Hematopoietic multipotent progenitor cell treated with erythropoietin and hydrocortisone succinate and interleukin-3 and kit ligand, for 8 days (in vitro differentiated cells): ENCODE measurements around the gene CARTPT.
A peak's percentile ranks its signal among the peaks of the same experiment; 100 is the strongest.

Experiments
- DNase-seq: peaks from one replicate; pipeline ENCODE4 v3.0.0-alpha.2; 2015

CARTPT gene

GRCh38 chr5:71738662-71739361, 19.7 kb downstream of the CARTPT start:
- DNase-seq = no peak

GRCh38 chr5:71740015-71740753, 21.1 kb downstream of the CARTPT start:
- no peak for DNase-seq

DNA sequence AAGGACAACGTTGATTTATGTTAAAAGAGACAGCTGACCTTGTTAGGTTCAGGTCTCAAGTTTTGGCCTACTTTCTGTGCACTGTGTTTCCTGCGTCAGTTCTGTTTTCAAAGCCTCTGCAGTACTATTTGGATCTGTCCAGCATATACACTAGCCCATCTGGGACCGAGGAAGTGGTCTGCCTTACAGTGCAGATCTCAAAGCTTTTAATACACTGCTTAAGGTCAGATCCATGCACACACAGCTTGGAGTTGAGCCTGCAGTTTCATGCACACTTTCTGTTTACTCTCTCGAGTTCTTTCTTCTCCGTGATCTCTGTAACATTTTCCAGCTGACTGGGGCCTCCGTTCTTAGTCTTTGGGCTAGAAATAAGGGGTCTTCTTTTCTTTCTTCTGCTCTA, 24.1 kb downstream of the CARTPT start:
- no peak for DNase-seq

GRCh38 chr5:71744009-71744790, 25.1 kb downstream of the CARTPT start:
- DNase-seq = no peak

DNA sequence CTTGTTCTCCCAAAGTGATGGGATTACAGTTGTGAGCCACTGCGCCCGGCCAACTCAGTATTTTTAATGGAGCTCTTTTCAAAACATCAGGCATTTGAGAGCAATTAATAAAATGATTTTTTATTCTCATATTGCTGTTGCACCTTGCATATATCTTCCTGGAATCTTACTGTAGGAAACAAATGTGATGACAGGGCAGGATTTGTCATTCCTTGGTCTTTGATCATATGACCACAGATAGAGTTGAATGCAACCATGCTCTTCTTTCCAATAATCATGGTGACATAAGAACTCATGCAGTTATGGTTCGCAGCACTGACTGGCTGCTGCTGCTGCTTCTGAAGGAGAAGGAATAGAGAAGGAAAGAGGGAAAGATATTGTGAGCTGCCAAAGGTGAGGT, 28.1 kb downstream of the CARTPT start:
- no peak for DNase-seq

DNA sequence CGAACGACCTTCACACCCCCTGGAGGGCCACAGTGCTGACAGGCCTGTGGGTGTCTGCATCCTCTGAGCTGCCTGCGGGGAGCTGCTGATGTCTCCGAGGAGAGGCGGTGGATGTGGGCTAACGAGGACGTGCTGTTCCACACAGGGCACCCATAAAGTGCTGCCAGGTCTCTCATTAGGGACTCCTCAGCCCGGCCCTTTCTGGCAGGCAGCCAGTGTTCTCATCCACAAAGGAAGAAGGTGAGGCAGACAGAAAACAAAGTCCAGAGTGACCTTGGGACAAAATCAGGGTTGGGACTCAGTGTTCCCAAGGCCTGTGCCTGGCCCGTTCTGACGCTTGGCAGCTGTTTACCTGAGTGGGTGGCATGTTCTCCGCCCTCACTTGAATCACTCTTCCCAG, 29.3 kb downstream of the CARTPT start:
- no peak for DNase-seq

DNA sequence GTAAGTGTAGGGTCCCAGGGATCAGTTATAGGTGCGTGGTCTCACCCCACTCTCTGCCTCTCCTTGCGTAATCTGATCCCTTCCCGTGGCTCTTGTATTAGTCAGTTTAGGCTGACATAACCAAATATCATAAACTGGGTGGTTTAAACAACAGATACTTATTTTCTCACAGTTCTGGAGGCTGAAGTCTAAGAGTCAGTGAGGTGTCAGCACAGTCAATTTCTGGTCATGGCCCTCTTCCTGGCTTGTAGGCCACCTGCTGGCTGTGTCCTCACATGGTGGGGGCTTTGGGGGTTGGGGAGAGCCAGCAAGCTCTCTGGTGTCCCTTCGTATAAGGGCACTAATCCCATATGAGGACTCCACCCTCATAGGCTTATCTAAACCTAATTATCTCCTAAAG, 32.3 kb downstream of the CARTPT start:
- no peak for DNase-seq

GRCh38 chr5:71752441-71753190, 33.5 kb downstream of the CARTPT start:
- no peak for DNase-seq

- peak; percentile 43 for DNase-seq
Observed at GRCh38 chr5:71757590-71758543, 38.8 kb downstream of the CARTPT start.

DNA sequence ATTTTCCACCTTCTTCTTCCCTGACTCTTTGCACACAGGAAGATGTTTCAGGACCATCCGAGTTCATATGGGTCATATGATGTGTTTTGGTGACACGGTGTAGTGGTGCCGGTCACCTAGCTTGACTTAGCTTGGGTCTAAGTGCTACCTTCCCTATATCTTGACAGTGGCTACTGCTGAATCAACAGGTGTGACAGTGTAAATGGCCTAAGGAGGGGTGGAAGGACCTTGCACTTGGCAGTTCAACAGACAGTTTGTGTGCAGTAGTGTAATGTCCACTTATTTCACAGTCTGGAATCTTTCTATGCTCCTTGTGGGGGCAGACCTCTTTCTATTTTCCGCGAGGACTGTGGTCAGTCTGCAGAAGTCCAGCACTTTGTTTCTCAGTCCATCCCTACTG, 43.8 kb downstream of the CARTPT start:
- no peak for DNase-seq

DNA sequence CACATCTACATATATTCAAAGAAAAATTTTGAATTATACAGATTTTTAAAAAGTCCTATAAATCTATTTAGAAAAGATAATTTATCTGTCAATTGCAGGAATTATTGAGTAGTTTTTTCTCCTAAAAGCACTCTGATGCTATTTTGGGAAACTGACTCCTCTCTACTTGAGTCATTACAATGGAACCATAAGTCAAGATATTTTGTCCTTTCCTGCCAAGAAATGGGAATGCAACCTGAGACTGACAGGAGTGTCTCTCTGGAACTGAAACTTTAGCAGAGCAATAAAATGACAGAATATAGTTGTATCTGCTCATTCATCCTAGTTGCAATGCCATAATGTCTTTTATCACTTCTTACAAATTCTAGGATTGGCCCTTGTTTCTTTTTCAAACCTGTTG, 48.6 kb downstream of the CARTPT start:
- no peak for DNase-seq

GRCh38 chr5:71769287-71769686, 50.2 kb downstream of the CARTPT start:
- no peak for DNase-seq

GRCh38 chr5:71770381-71770780, 51.3 kb downstream of the CARTPT start:
- DNase-seq = no peak
